ENCODE measurements around the gene PEDS1. TPM values are rescaled to one million over a fixed set of nuclear protein-coding genes. Genes with fewer than 3 reads are reported as not detected.
"Not testable (repeated sequence)": the region's sequence is repeated elsewhere in the genome, so short reads cannot be mapped to it uniquely, and the experiment has no call there.

Gene PEDS1
- total RNA-seq, 1 donor from 2014 or later: 121 TPM

DNA sequence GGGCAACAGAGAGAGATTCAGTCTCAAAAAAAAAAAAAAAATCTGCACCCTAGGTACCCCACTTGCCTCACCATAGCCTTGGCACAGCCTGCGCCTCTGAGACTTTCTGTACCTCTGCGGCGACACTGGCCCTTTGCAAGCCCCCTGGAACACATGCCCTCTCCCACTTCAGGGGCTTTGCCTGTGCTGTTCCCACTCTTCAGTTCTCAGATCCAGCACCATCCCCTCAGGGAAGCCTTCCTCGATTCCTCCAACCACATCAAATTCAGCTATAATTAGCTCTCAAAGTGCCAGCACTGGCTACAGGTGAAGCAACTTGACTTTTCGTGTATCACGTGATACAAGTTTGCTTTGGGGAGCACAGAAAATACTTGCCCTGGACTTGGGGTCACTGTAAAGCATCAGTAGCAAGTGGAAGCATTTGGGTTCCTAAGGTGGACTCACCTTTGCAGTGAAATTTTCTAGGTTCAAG lies 38.4 kb downstream of the PEDS1 start:
- no peak for DNase-seq (ENCODE audit: extremely low read depth, low read depth, low spot score)

DNA sequence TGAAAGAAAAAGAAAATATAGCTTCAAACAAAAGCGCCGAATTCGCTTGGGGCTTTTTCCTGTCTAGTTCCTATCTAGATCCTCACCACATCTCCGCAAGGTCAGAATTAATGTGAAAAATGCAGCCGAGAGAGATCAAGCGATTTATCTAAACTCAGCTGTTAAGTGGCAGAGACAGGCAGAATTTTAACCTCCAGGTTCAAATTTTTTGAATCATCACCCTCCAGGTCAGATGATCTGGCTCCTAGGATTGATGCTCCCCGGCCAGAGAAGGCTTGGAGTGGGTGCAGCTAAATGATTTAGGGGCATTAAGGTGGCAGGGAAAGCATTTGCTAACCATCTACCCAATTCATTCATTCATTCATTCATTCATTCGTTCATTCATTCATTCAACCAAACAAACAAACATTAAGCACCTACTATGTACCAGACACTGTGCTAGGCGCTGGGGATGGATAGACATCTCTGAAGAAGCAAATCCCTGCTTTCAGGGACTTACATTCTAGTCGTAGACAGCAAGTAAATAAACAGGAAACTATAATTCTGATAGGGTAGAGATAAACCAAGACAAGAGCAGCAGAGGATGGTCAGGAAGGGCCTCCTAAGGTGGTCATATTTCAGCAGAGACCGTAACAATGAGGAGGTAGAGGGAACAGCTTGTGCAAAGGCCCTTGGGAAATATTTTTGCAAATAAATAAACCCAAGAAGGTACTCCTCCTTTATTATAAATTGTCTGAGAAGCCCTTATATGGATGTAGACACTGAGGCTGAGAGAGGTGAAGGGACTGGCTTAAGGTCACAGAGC lies 39.9 kb downstream of the PEDS1 start:
- DNase-seq (ENCODE audit: extremely low read depth, low read depth, low spot score): no peak

GRCh38 chr20:50112512-50113419 lies 40.8 kb downstream of the PEDS1 start, which contains the start of gene UBE2V1:
Gene UBE2V1 (minus strand): TSS chr20:50113150. CDS start chr20:50113128, 22 bp downstream.
- no peak for DNase-seq (ENCODE audit: extremely low read depth, low read depth, low spot score)

DNA sequence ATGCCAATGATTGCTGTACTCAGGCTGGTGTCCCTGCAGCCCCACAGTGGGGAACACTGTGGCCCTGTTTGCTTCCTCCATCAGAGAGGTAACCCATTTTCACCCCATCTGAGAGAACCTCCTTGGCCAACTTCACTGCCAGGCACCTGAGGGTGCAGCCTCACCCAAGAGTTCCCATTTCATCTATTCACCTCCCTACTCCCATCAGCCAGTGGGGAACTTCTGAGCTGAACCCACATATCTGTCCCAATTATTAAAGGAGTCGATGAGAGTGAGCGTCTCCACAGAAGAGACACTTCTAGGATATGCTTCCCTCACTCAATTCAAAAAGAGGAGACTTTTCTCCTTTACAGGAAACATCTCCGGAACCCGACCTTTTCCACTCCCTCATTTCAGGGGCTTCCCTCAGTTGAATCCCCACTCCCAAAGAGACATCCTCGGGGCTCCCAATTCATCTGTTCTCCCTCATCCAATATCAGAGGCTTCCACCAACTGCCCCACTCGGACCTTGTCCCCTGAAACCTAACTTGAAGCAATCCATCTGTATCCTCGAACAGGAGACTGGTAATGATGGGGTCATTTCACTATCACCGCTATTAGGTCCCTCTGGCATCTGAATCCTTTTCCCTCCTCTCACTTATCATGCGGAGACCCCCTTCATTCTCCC lies 41.6 kb downstream of the PEDS1 start:
- no peak for DNase-seq (ENCODE audit: extremely low read depth, low read depth, low spot score)

GRCh38 chr20:50111120-50111828 lies 42.2 kb downstream of the PEDS1 start:
- DNase-seq (ENCODE audit: extremely low read depth, low read depth, low spot score): no peak

DNA sequence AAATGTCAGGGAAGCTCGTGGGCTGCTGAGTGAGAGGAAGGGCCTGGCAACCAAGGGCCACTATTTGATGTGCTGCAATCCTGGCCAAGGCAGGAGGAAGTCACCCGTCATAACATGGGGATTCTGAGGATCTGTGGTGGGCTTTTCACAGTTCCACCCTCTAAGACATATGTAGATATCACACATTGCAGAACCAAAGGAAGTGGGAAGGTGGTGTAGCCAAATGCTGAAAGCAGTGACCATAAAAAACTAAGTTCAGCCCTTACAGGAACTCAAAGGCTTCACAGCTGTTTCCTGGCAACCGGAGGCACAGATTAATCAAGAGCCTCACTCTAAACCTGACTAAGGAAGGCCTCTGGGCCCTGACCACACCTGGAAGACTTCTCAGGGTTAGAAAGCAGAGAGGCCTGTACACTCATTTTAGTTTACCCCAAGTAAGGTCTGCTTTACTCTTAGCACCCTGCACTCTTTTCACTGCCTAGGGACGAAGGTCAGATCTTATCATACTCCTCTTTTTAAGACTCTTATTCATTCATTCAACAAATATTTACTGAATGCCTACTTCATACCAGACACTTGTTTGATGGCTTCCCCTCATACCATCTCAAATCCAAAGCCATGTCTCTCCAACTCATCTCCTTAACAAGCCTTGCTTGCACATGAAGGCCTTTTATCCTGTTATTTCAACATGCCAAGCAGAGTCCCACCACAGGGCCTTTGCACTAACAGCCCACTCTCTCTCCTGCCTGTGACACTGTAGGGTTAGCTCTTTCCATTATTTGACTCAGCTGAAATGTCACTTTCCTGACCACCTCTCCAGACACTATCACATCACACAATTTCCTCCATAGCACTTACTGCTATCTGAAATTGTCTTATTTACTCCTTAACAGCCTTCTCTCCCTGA lies 43.1 kb downstream of the PEDS1 start:
- no peak for DNase-seq (ENCODE audit: extremely low read depth, low read depth, low spot score)

DNA sequence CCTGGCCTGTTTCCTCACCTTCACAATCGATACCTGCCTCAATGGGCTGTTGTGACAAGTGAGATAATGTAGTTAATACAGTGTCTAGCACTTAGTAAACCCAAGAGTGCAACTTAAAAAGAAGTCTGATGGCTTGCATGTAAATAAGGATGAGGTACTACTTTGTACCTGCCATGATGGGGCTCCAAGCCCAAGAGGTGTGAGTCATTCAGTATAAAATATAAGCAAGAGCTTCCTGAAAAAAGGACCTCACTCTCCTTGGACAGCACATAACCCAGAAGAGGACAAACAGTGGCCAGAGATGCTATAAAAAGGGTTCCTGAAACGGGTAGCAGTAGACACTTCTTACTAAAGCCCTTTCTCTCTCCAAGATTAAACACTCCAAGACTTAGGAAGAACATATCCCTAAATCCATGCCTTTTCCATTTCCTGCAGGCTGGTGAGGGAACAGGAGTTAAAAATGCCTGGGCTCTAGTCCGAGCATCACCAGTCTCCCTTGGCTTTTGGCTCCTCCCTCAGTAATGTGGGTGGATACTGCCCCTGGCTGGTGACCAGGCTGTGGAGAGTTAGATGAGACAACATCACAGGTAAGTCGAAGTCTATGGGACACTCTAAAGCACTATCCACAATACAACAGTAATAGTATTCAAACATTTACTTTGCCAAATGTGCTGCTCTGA lies 44.8 kb downstream of the PEDS1 start:
- DNase-seq (ENCODE audit: extremely low read depth, low read depth, low spot score): no peak

DNA sequence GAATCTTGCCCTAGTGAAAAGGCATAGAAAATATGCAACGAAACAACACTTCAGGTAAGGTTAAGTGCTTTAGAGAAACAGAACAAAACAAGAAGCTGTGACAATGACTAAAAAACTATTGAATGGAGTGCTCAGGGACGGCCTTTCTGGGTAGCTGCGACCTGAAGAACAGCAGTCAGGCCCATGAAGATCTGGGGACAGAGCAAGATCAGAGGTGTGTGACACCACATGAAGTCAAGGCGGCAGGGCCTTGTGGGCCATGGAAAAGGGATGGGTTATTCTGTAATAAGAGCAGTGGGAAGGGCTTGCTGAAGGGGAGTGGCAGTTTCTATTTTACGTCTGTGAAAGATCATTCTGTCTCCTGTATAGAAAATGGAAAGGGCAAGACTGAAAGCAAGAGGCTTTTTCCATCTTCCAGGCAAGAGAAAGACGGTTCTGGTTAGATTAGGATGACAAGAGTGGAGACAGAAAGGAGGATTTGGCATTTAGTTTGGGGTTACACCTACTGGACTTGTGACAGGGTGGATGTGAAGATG lies 45.7 kb downstream of the PEDS1 start:
- DNase-seq (ENCODE audit: extremely low read depth, low read depth, low spot score): no peak

DNA sequence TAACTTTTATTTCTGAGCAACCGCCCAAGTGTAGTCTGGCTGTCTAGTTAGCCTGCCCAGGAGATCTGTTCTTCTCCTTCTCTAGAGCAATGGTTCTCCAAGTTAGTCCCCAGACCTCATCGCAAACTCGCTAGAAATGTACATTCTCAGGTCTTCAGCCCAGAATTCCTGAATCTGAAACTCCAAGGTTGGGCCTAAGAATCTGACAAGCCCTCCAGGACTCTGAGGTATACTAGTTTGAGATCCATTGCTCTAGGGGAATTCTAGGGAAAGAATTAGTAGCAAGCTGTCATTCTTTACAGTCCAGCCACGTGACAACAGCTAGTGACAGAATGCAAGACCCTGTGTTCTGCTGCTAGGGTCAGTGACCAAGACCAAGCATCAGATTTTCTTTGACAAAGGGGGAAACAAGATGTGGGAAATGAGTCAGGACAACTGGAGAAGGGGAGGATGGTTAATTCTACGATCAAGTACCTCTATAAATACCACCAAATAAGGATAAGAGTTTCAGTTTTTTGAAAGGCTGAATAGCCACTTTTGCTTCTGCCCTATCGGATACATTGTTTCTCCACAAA lies 46.4 kb downstream of the PEDS1 start:
- no peak for DNase-seq (ENCODE audit: extremely low read depth, low read depth, low spot score)

DNA sequence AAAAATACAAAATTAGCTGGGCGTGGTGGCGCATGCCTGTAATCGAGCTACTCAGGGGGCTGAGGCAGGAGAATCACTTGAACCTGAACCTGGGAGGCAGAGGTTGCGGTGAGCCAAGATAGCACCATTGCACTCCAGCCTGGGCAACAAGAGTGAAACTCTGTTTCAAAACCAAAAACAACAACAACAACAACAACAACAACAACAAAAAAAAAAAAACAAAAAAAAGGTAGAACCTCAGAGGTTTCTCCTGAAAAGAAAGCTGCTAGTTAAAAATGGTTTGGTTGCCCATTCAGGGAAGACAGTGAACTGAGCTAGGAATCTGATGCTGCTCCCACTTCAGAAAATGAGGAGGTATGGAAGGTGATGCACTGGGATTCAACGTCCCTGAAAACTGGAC lies 46.9 kb downstream of the PEDS1 start:
- DNase-seq (ENCODE audit: extremely low read depth, low read depth, low spot score): not testable (repeated sequence)

Other genes with a start within 250 kb of the PEDS1 start
- gene SPATA2, start 238.2 kb downstream of the PEDS1 start, total RNA-seq: 4.4 and 5.4 TPM in 2 replicates
- 114 and 156 TPM in 2 replicates for gene RNF114, start 217.3 kb downstream of the PEDS1 start, total RNA-seq
- 6.9 and 17.2 TPM in 2 replicates for gene SNAI1, start 170.7 kb downstream of the PEDS1 start, total RNA-seq
- gene UBE2V1, start 40.6 kb downstream of the PEDS1 start, total RNA-seq: 98.7 and 139 TPM in 2 replicates
- 19.0 and 19.6 TPM in 2 replicates for gene CEBPB, start 37.1 kb upstream of the PEDS1 start, total RNA-seq

Measured in glomerular endothelial cell (primary cell).